Measurements from ENCODE around the gene CCDC192.

The CCDC192 gene

DNA sequence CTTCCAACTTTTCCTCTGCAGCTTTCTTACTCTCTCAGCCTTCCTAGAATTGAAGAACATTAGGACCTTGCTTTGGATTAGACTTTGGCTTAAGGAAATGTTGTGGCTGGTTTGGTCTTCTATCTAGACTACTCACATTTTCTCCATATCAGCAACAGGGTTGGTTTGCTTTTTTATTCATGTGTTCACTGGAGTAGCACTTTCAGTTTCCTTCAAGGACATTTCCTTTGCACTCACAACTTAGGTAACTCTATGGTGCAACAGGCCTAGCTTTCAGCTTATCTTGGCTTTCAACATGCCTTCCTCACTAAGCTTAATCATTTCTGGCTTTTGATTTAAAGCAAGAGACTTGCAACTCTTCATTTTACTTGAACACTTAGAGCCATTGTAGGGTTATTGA lies 153.1 kb downstream of the CCDC192 start:
- no peak for TF ChIP-seq PPARA (CRISPR knock-in tag; IDR thresholded peaks at IDR 0.05; ENCODE audit: borderline replicate concordance)
- TF ChIP-seq PATZ1 (CRISPR knock-in tag; IDR thresholded peaks at IDR 0.05; ENCODE audit: borderline replicate concordance), result no peak
- no peak for TF ChIP-seq GLIS3 (CRISPR knock-in tag; IDR thresholded peaks at IDR 0.05)
- TF ChIP-seq ZC3H10 (CRISPR knock-in tag; IDR thresholded peaks at IDR 0.05), result no peak
- no peak for TF ChIP-seq ZNF565 (CRISPR knock-in tag; conservative IDR thresholded peaks at IDR 0.05; ENCODE audit: low read depth)
- no peak for TF ChIP-seq ARNTL (CRISPR knock-in tag; IDR thresholded peaks at IDR 0.05; ENCODE audit: borderline replicate concordance, low read depth)
- no peak for TF ChIP-seq ISL1 (CRISPR knock-in tag; IDR thresholded peaks at IDR 0.05)
- no peak for TF ChIP-seq ZFP30 (CRISPR knock-in tag; IDR thresholded peaks at IDR 0.05)
- ATAC-seq, result no peak

DNA sequence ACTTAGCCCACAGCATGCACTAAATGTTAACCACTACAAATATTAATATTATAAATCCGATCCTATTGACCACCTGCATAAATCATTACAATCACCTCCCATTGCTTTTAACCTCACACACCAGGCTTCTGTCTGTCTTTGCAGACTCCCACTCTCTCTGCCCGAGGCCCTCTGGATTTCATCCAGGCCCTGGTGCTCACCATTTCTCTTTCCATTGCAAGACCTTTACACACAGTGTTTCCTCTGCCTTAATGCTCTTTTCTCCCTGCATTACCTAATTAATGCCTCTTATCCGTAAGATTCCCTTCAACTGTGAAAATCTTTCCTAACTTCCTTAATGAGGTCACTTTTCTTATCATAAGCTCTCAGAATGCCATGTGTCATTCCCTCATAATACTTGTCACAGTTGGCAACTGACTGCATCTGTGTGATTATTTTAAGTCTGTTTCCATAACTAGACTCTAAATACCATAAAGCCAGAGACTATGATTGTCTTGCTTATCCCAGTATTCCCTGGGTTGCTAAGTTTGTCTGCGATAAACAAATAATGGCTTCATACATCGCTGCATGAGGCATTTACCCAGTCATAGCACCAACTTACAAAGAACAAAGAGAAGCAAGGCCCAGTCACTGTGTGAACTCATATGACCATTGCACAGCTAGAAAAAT lies 155.1 kb downstream of the CCDC192 start:
- no peak for ATAC-seq
- TF ChIP-seq, protein P1, sequence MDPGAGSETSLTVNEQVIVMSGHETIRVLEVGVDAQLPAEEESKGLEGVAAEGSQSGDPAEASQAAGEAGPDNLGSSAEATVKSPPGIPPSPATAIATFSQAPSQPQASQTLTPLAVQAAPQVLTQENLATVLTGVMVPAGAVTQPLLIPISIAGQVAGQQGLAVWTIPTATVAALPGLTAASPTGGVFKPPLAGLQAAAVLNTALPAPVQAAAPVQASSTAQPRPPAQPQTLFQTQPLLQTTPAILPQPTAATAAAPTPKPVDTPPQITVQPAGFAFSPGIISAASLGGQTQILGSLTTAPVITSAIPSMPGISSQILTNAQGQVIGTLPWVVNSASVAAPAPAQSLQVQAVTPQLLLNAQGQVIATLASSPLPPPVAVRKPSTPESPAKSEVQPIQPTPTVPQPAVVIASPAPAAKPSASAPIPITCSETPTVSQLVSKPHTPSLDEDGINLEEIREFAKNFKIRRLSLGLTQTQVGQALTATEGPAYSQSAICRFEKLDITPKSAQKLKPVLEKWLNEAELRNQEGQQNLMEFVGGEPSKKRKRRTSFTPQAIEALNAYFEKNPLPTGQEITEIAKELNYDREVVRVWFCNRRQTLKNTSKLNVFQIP (CRISPR knock-in tag; IDR thresholded peaks at IDR 0.05; ENCODE audit: borderline replicate concordance, low read depth), result no peak
- TF ChIP-seq ZFP3 (CRISPR knock-in tag; IDR thresholded peaks at IDR 0.05), result no peak
- TF ChIP-seq PPARA (CRISPR knock-in tag; IDR thresholded peaks at IDR 0.05; ENCODE audit: borderline replicate concordance), result no peak
- TF ChIP-seq ESRRG (CRISPR knock-in tag; IDR thresholded peaks at IDR 0.05), result no peak
- no peak for TF ChIP-seq ZC3H10 (CRISPR knock-in tag; IDR thresholded peaks at IDR 0.05)
- no peak for TF ChIP-seq ARNTL (CRISPR knock-in tag; IDR thresholded peaks at IDR 0.05; ENCODE audit: borderline replicate concordance, low read depth)
- no peak for TF ChIP-seq TSHZ2 (CRISPR knock-in tag; IDR thresholded peaks at IDR 0.05)
- TF ChIP-seq, protein P2, sequence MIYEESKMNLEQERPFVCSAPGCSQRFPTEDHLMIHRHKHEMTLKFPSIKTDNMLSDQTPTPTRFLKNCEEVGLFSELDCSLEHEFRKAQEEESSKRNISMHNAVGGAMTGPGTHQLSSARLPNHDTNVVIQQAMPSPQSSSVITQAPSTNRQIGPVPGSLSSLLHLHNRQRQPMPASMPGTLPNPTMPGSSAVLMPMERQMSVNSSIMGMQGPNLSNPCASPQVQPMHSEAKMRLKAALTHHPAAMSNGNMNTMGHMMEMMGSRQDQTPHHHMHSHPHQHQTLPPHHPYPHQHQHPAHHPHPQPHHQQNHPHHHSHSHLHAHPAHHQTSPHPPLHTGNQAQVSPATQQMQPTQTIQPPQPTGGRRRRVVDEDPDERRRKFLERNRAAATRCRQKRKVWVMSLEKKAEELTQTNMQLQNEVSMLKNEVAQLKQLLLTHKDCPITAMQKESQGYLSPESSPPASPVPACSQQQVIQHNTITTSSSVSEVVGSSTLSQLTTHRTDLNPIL (CRISPR knock-in tag; IDR thresholded peaks at IDR 0.05; ENCODE audit: low read depth), result no peak
- TF ChIP-seq BACH2 (CRISPR knock-in tag; IDR thresholded peaks at IDR 0.05; ENCODE audit: borderline replicate concordance), result no peak
- no peak for TF ChIP-seq ISL1 (CRISPR knock-in tag; IDR thresholded peaks at IDR 0.05)

GRCh38 chr5:127860291-127860690 lies 157.1 kb downstream of the CCDC192 start:
- TF ChIP-seq, protein P2 (CRISPR knock-in tag; IDR thresholded peaks at IDR 0.05; ENCODE audit: low read depth), result no peak
- TF ChIP-seq ARNTL (CRISPR knock-in tag; IDR thresholded peaks at IDR 0.05; ENCODE audit: borderline replicate concordance, low read depth) (no peak), TOX (CRISPR knock-in tag; IDR thresholded peaks at IDR 0.05; ENCODE audit: borderline replicate concordance) (no peak), TSHZ2 (CRISPR knock-in tag; IDR thresholded peaks at IDR 0.05) (no peak), ZNF8 (CRISPR knock-in tag; IDR thresholded peaks at IDR 0.05) (no peak)
- TF ChIP-seq, protein P3, sequence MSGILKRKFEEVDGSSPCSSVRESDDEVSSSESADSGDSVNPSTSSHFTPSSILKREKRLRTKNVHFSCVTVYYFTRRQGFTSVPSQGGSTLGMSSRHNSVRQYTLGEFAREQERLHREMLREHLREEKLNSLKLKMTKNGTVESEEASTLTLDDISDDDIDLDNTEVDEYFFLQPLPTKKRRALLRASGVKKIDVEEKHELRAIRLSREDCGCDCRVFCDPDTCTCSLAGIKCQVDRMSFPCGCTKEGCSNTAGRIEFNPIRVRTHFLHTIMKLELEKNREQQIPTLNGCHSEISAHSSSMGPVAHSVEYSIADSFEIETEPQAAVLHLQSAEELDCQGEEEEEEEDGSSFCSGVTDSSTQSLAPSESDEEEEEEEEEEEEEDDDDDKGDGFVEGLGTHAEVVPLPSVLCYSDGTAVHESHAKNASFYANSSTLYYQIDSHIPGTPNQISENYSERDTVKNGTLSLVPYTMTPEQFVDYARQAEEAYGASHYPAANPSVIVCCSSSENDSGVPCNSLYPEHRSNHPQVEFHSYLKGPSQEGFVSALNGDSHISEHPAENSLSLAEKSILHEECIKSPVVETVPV (CRISPR knock-in tag; IDR thresholded peaks at IDR 0.05), result no peak
- no peak for ATAC-seq

All from SK-N-SH treated with all-trans-retinoic acid at 6 μM for 48 hours (cell line).